Esophagus (tissue), 2 donors: Measurements from ENCODE around the gene ATF3. TPM values are rescaled to one million over a fixed set of nuclear protein-coding genes. Genes with fewer than 3 reads are reported as not detected.
"Not testable (repeated sequence)": the region's sequence is repeated elsewhere in the genome, so short reads cannot be mapped to it uniquely, and the experiment has no call there.

Experiments used
- H3K27ac ChIP-seq, 2 donors: one replicate each; pipeline ENCODE4 v1.5.1; 2013; ENCODE audit warnings: low read depth in 2 of 2, mild to moderate bottlenecking in 2 of 2, inconsistent platforms in 1 of 2, low read length in 1 of 2, moderate library complexity in 1 of 2
- H3K27me3 ChIP-seq, 2 donors: one replicate each; pipeline ENCODE4 v1.6.1; 2013; ENCODE audit warnings: low read length in 2 of 2, control low read depth in 1 of 2, mild to moderate bottlenecking in 1 of 2; ENCODE audit not compliant: insufficient read depth in 2 of 2, control insufficient read depth in 1 of 2
- H3K36me3 ChIP-seq, 2 donors: one replicate each; pipeline ENCODE4 v1.6.1; 2013; ENCODE audit warnings: low read length in 1 of 2; ENCODE audit not compliant: control insufficient read depth in 2 of 2, insufficient read depth in 2 of 2
- H3K4me1 ChIP-seq, 2 donors: one replicate each; pipeline ENCODE4 v1.6.1; 2013; ENCODE audit warnings: low read length in 1 of 2; ENCODE audit not compliant: control insufficient read depth in 2 of 2, insufficient read depth in 2 of 2
- H3K4me3 ChIP-seq, 2 donors: one replicate each; pipeline ENCODE4 v1.5.1; 2013; ENCODE audit warnings: low read length in 2 of 2, mild to moderate bottlenecking in 2 of 2, low read depth in 1 of 2, moderate library complexity in 1 of 2
- H3K9me3 ChIP-seq, 2 donors: one replicate each; pipeline ENCODE4 v1.6.1; 2013; ENCODE audit warnings: mild to moderate bottlenecking in 2 of 2, low read depth in 1 of 2, low read length in 1 of 2, moderate library complexity in 1 of 2; ENCODE audit not compliant: control insufficient read depth in 2 of 2, insufficient read depth in 1 of 2
- WGBS, 2 donors: extraction: QIAGEN DNeasy Blood & Tissue Kit; methylation state at CpG; one replicate each; pipeline ENCODE4 v1.1.7; 2013; 5-methylcytosine and 5-hydroxymethylcytosine counted together
- polyA plus RNA-seq, 2 donors: library from polyadenylated mRNA; stranded (reverse); fragments of 200-250 nt; gene quantifications; one replicate each; pipeline ENCODE4 v1.2.3, GENCODE V29; 2013
- donor health status: healthy with polysubstance abuse.
- donor health status: Bipolar disorder and iron deficiency.

ATF3 gene
- polyA plus RNA-seq, 2 donors: 4.7 to 9.2 TPM

- WGBS, 2 donors: 64% methylated on average over 1 of the region's 1 CpG
- peak overlapping the region in 1 of 2 donors; percentile 34 for H3K27ac ChIP-seq
Measured at GRCh38 chr1:212635141-212635631, 26.6 kb downstream of the ATF3 start.

GRCh38 chr1:212637902-212638301 is 29.3 kb downstream of the ATF3 start:
- Histone ChIP-seq H3K27me3 (no peaks in the 10 kb centered on the region), H3K4me3 (no peak overlapping the region)
- 76 to 84% methylated on average over 5 of the region's 5 CpGs for WGBS, 2 donors

More at GRCh38 chr1:212635141-212635631, 26.6 kb downstream of the ATF3 start:
- Histone ChIP-seq H3K36me3 (no peaks in the 10 kb centered on the region), H3K9me3 (peaks cover 0 to 2% of the 10 kb centered on the region in 2 donors), H3K4me3 (no peak overlapping the region), H3K4me1 (peaks cover 2% of the 10 kb centered on the region in 2 donors), H3K27me3 (no peaks in the 10 kb centered on the region)

GRCh38 chr1:212638492-212639151 is 30.1 kb downstream of the ATF3 start:
- Histone ChIP-seq H3K9me3 (peaks cover 0 to 5% of the 10 kb centered on the region in 2 donors), H3K27me3 (no peaks in the 10 kb centered on the region), H3K4me3 (no peak overlapping the region), H3K27ac (no peak overlapping the region), H3K4me1 (peaks cover 2% of the 10 kb centered on the region in 2 donors), H3K36me3 (no peaks in the 10 kb centered on the region)
- 57 to 60% methylated on average over 4 of the region's 4 CpGs for WGBS, 2 donors

More at GRCh38 chr1:212637902-212638301, 29.3 kb downstream of the ATF3 start:
- H3K27ac ChIP-seq: peak overlapping the region in 1 of 2 donors; percentile 15
- peaks cover 2% of the 10 kb centered on the region in 2 donors for H3K4me1 ChIP-seq
- no peaks in the 10 kb centered on the region for H3K36me3 ChIP-seq
- peaks cover 0 to 5% of the 10 kb centered on the region in 2 donors for H3K9me3 ChIP-seq

- H3K9me3 ChIP-seq, H3K4me1 ChIP-seq, H3K27me3 ChIP-seq, H3K4me3 ChIP-seq, H3K36me3 ChIP-seq, H3K27ac ChIP-seq: not testable (repeated sequence)
- WGBS, 2 donors: 83 to 89% methylated on average over 2 of the region's 2 CpGs
Measured at GRCh38 chr1:212639524-212639923, 31.0 kb downstream of the ATF3 start.

GRCh38 chr1:212640223-212640878 is 31.8 kb downstream of the ATF3 start:
- Histone ChIP-seq H3K9me3 (peaks cover 0 to 5% of the 10 kb centered on the region in 2 donors), H3K27ac (no peak overlapping the region), H3K4me1 (peaks cover under 1 to 2% of the 10 kb centered on the region in 2 donors), H3K36me3 (no peaks in the 10 kb centered on the region), H3K27me3 (no peaks in the 10 kb centered on the region), H3K4me3 (no peak overlapping the region)
- WGBS, 2 donors: 93 to 97% methylated on average over 3 of the region's 3 CpGs

GRCh38 chr1:212641956-212642355 is 33.4 kb downstream of the ATF3 start:
- Histone ChIP-seq H3K27ac (no peak overlapping the region), H3K27me3 (no peaks in the 10 kb centered on the region), H3K36me3 (no peaks in the 10 kb centered on the region), H3K4me1 (peaks cover 0 to 2% of the 10 kb centered on the region in 2 donors), H3K9me3 (peaks cover 0 to 5% of the 10 kb centered on the region in 2 donors), H3K4me3 (no peak overlapping the region)
- 82 to 83% methylated on average over 1 of the region's 1 CpG for whole genome bisulfite sequencing, 2 donors

GRCh38 chr1:212643877-212644276 is 35.3 kb downstream of the ATF3 start:
- Histone ChIP-seq H3K36me3 (no peaks in the 10 kb centered on the region), H3K9me3 (peaks cover 0 to 4% of the 10 kb centered on the region in 2 donors), H3K4me1 (no peaks in the 10 kb centered on the region), H3K27me3 (no peaks in the 10 kb centered on the region), H3K27ac (no peak overlapping the region), H3K4me3 (no peak overlapping the region)
- WGBS, 2 donors: 76 to 90% methylated on average over 2 of the region's 2 CpGs

GRCh38 chr1:212644866-212645545 is 36.4 kb downstream of the ATF3 start:
- Histone ChIP-seq H3K4me3 (no peak overlapping the region), H3K27me3 (no peaks in the 10 kb centered on the region), H3K9me3 (peaks cover 0 to 3% of the 10 kb centered on the region in 2 donors), H3K36me3 (no peaks in the 10 kb centered on the region), H3K27ac (no peak overlapping the region), H3K4me1 (no peaks in the 10 kb centered on the region)
- WGBS, 2 donors: 84 to 89% methylated on average over 6 of the region's 6 CpGs
